ENCODE measurements around the gene SPG21. TPM values are rescaled to one million over a fixed set of nuclear protein-coding genes. Genes with fewer than 3 reads are reported as not detected.

SPG21 gene
- polyA plus RNA-seq, 1 donor (not counting 4 experiments of a cell fraction or from before 2014, with no cell fraction given) = 62.9 TPM

DNA sequence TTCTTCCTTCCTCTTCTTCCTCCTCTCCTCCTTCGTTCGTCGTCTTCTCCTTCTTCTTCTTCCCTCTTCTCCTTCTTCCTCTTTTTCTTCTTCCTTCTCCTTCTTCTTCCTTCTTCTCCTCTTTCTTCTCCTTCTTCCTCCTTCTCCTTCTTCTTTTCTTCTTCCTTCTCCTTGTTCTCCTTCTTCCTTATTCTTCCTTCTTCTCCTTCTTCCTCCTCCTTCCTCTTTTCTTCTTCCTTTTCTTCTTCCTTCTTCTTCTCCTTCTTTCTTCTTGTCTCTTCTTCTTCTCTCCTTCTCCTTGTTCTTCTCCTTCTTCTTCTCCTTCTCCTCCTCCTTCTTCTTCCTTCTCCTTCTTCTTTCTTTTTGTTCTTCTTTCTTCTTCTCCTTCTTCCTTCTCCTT, 35.3 kb downstream of the SPG21 start:
- H4K20me1 ChIP-seq (ENCODE audit: control insufficient read depth, extremely low read depth, insufficient read depth, low read length) = no peaks in the 10 kb centered on the region
- no peaks in the 10 kb centered on the region for H3K9me1 ChIP-seq (ENCODE audit: control insufficient read depth, extremely low read depth, insufficient read depth, low read length)
- H3K4me2 ChIP-seq (ENCODE audit: control insufficient read depth, extremely low read depth, insufficient read depth, low read depth, low read length) = no peak overlapping the region
- no peaks in the 10 kb centered on the region for H3K27me3 ChIP-seq (ENCODE audit: control insufficient read depth, extremely low read depth, insufficient read depth, low read length)
- no peak overlapping the region for H3K4me3 ChIP-seq (ENCODE audit: control insufficient read depth in 2 of 3, extremely low read depth in 1 of 3, insufficient read depth in 2 of 3, low read depth in 1 of 3, low read length in 3 of 3)
- H3K9ac ChIP-seq (ENCODE audit: control insufficient read depth, extremely low read depth, insufficient read depth, low read length) = no peak overlapping the region
- DNase-seq (ENCODE audit: low read depth, low spot score) (no peak), FAIRE-seq (no peak)
- no peak for TF ChIP-seq CTCF (optimal IDR thresholded peaks at IDR 0.05 in 1 of 3, IDR thresholded peaks at IDR 0.05 in 1 of 3, conservative IDR thresholded peaks at IDR 0.05 in 1 of 3; ENCODE audit: extremely low read depth in 1 of 3, insufficient read depth in 2 of 3, low read length in 3 of 3)
- no peak for TF ChIP-seq EZH2 (IDR thresholded peaks at IDR 0.05; ENCODE audit: low read length)
- no peaks in the 10 kb centered on the region for H3K4me1 ChIP-seq (ENCODE audit: control insufficient read depth, extremely low read depth, insufficient read depth, low read length)
- H3K27ac ChIP-seq (ENCODE audit: control insufficient read depth, insufficient read depth, low read length) = no peak overlapping the region
- H3K36me3 ChIP-seq (ENCODE audit: control insufficient read depth in 2 of 2, extremely low read depth in 1 of 2, insufficient read depth in 2 of 2, low read length in 2 of 2) = peaks cover 7 to 8% of the 10 kb centered on the region in 2 experiments
- dilution Hi-C loops (cut with MboI; ENCODE audit: extremely low pct_ligation_motif_present, low sequenced_read_pairs) = no loop called here
- H2AFZ ChIP-seq (ENCODE audit: control insufficient read depth, low read length) = no peak overlapping the region
- H3K79me2 ChIP-seq (ENCODE audit: control insufficient read depth, insufficient read depth, low read length) = no peaks in the 10 kb centered on the region
- no peaks in the 10 kb centered on the region for H3K9me3 ChIP-seq (ENCODE audit: control insufficient read depth, low read depth, low read length)

DNA sequence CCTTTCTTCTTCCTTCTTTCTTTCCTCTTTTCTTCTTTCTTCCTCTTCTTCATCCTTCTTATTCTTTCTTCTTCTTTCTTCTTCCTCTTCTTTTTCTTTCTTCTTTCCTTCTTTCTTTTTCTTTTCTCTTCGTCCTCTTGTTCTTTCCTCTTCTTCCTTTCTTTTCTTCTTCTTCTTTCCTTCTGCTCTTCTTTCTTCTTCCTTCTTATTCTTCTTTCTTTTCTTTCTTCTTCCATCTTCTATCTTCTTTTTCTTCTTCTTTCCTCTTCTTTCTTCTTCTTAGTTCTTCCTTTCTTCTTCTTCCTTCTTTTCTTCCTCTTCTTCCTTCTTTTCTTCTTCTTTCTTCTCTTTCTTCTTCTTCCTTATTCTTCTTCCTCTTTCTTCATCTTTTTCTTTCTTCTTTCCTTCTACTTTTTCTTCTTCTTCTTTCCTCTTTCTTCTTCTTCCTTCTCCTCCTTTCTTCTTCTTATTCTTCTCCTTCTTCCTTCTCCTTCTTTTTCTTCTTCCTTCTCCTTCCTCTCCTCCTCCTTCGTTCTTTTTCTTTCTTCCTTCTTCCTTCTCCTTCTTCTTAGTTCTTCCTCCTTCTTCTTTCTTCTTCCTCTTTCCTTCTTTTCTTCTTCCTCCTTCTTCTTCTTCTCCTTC, 37.8 kb downstream of the SPG21 start:
- FAIRE-seq = no peak
- no peak for DNase-seq (ENCODE audit: low read depth, low spot score)
- dilution Hi-C loops (cut with MboI; ENCODE audit: extremely low pct_ligation_motif_present, low sequenced_read_pairs) = no loop called here
- H4K20me1 ChIP-seq (ENCODE audit: control insufficient read depth, extremely low read depth, insufficient read depth, low read length) = no peaks in the 10 kb centered on the region
- H3K4me2 ChIP-seq (ENCODE audit: control insufficient read depth, extremely low read depth, insufficient read depth, low read depth, low read length) = no peak overlapping the region
- no peak overlapping the region for H3K4me3 ChIP-seq (ENCODE audit: control insufficient read depth in 2 of 3, extremely low read depth in 1 of 3, insufficient read depth in 2 of 3, low read depth in 1 of 3, low read length in 3 of 3)
- no peaks in the 10 kb centered on the region for H3K9me3 ChIP-seq (ENCODE audit: control insufficient read depth, low read depth, low read length)
- H3K9ac ChIP-seq (ENCODE audit: control insufficient read depth, extremely low read depth, insufficient read depth, low read length) = no peak overlapping the region
- no peaks in the 10 kb centered on the region for H3K9me1 ChIP-seq (ENCODE audit: control insufficient read depth, extremely low read depth, insufficient read depth, low read length)
- no peak for TF ChIP-seq EZH2 (IDR thresholded peaks at IDR 0.05; ENCODE audit: low read length)
- TF ChIP-seq CTCF (optimal IDR thresholded peaks at IDR 0.05 in 1 of 3, IDR thresholded peaks at IDR 0.05 in 1 of 3, conservative IDR thresholded peaks at IDR 0.05 in 1 of 3; ENCODE audit: extremely low read depth in 1 of 3, insufficient read depth in 2 of 3, low read length in 3 of 3) = no peak
- no peaks in the 10 kb centered on the region for H3K79me2 ChIP-seq (ENCODE audit: control insufficient read depth, insufficient read depth, low read length)
- H3K27ac ChIP-seq (ENCODE audit: control insufficient read depth, insufficient read depth, low read length) = no peak overlapping the region
- no peak overlapping the region for H2AFZ ChIP-seq (ENCODE audit: control insufficient read depth, low read length)
- peaks cover 4 to 5% of the 10 kb centered on the region in 2 experiments for H3K36me3 ChIP-seq (ENCODE audit: control insufficient read depth in 2 of 2, extremely low read depth in 1 of 2, insufficient read depth in 2 of 2, low read length in 2 of 2)
- H3K27me3 ChIP-seq (ENCODE audit: control insufficient read depth, extremely low read depth, insufficient read depth, low read length) = no peaks in the 10 kb centered on the region
- no peaks in the 10 kb centered on the region for H3K4me1 ChIP-seq (ENCODE audit: control insufficient read depth, extremely low read depth, insufficient read depth, low read length)
